ENCODE data around the gene ADAMTS1. TPM values are rescaled to one million over a fixed set of nuclear protein-coding genes. Genes with fewer than 3 reads are reported as not detected.

Gene ADAMTS1
- total RNA-seq, 2 donors from 2014 or later = 0.31 TPM; not detected in 1

Other genes starting within 250 kb of the ADAMTS1 start
- gene ADAMTS5, start 121.7 kb upstream of the ADAMTS1 start, total RNA-seq = not detected